Heart right ventricle (tissue), 16 donors: Measurements from ENCODE around the gene SCN4B. TPM values are rescaled to one million over a fixed set of nuclear protein-coding genes. Genes with fewer than 3 reads are reported as not detected.

ENCODE experiments used
- ATAC-seq, 8 donors: fragments of 200-7000 bp; cut with Tn5 transposase; one replicate each; pipeline ENCODE4 v1.9.1; 2020; ENCODE audit warnings: mild to moderate bottlenecking in 8 of 8, moderate library complexity in 8 of 8, moderate number of reproducible peaks in 1 of 8
- DNase-seq, 2 donors: peaks; one replicate each; pipeline ENCODE4 v3.0.0-alpha.2; 2020
- H3K27ac ChIP-seq, 10 donors: fragments of 200-600 bp; sonication (generic) in 2 of 10; one replicate each; pipeline versions ENCODE4 v1.5.0 to v1.8.0; 2020 to 2022; ENCODE audit warnings: mild to moderate bottlenecking in 3 of 10
- H3K27me3 ChIP-seq, 7 donors: fragments of 200-600 bp; one replicate each; pipeline ENCODE4 v1.8.0; 2021 to 2022; ENCODE audit warnings: mild to moderate bottlenecking in 2 of 7
- H3K36me3 ChIP-seq, 9 donors: fragments of 200-600 bp; sonication (generic) in 1 of 9; one replicate each; pipeline versions ENCODE4 v1.5.0 to v1.8.0; 2020 to 2022; ENCODE audit warnings: mild to moderate bottlenecking in 2 of 9
- H3K4me1 ChIP-seq, 9 donors: fragments of 200-600 bp; sonication (generic) in 1 of 9; one replicate each; pipeline versions ENCODE4 v1.5.0 to v1.8.0; 2020 to 2022; ENCODE audit warnings: mild to moderate bottlenecking in 4 of 9
- H3K4me3 ChIP-seq, 10 donors: fragments of 200-600 bp; sonication (generic) in 2 of 10; one replicate each; pipeline versions ENCODE4 v1.5.0 to v1.8.0; 2020 to 2022; ENCODE audit warnings: mild to moderate bottlenecking in 7 of 10, moderate library complexity in 2 of 10
- H3K9me3 ChIP-seq, 11 donors: fragments of 200-600 bp in 10 of 11; sonication (generic) in 2 of 11; one replicate each; pipeline versions ENCODE4 v1.5.0 to v1.8.0; 2013 to 2022; ENCODE audit warnings: mild to moderate bottlenecking in 2 of 11, control low read depth in 1 of 11, moderate library complexity in 1 of 11
- CTCF ChIP-seq, 9 donors: fragments of 200-600 bp; sonication (generic) in 2 of 9; IDR thresholded peaks; one replicate each; pipeline versions ENCODE4 v1.5.0 to v1.8.0; 2021 to 2022; ENCODE audit warnings: antibody characterized with exemption in 9 of 9, mild to moderate bottlenecking in 5 of 9, moderate library complexity in 1 of 9
- WGBS, 2 donors: extraction: QIAGEN DNeasy Blood & Tissue Kit; methylation state at CpG; one replicate each; pipeline ENCODE4 v1.1.7; 2013; ENCODE audit warnings: inconsistent platforms in 1 of 2; 5-methylcytosine and 5-hydroxymethylcytosine counted together
- intact Hi-C, 10 donors: fragments of 100-400 bp; cut with DNase I; formaldehyde crosslinking; loops; one replicate each; pipeline versions ENCODE4 v1.11.1 to v1.14.2; 2022
- polyA plus RNA-seq, 2 donors: library from polyadenylated mRNA; stranded (reverse); fragments of 200-250 nt; gene quantifications; one replicate each; pipeline ENCODE4 v1.2.3, GENCODE V29; 2013
- total RNA-seq, 10 donors: library from RNA; stranded (reverse); fragmentation: NEBNext Ultra II Directional in 3 of 10; extraction: Animal tissue kit (Norgen Biotek cat#: 25700) in 3 of 10; gene quantifications; one replicate each; pipeline versions ENCODE4 v1.2.1 to v1.2.4, GENCODE V29; 2021 to 2023
- donor health status: Arrhythmogenic right ventricular cardiomyopathy.
- donor health status: ischemic (EF 13 %, LVEDD 7.1; RV severe dilation, severe dysfunction).
- donor health status: healthy with polysubstance abuse.
- donor health status: DM: no; HTN: yes; CAD: no.
- donor health status: DM: no; HTN: no; CAD: no.
- donor health status: ischemic (EF 25% LVEDD 6.9; RV normal size, moderate dysfunction).
- donor health status: ischemic (EF 25% LVEDD 5.7; RV mildly dilated, moderate dysfunction).
- donor health status: healthy.
- donor health status: DM: yes; HTN: yes; CAD: no.
- donor health status: Ischemic cardiomyopathy.
- donor health status: ischemic (EF 35%, LVEDD 5.7; RV mildly dilated, moderate dysfunction).
- donor health status: nonischemic (EF 11% LVEDD 7.7; RV severe dilation, severe dysfunction).
- donor health status: DM: yes; HTN: yes; CAD: no.
- donor health status: PGD.
- donor health status: ischemic (EF 29% LVEDD 5.4; RV normal size, mild dysfunction).
- donor health status: nonischemic (EF 23%, LVEDD 6.1; RV moderate dilation, normal function).

Gene SCN4B
- total and polyA plus RNA-seq, 12 donors, result 5.4 to 17.5 (median 9.2) TPM

- Histone ChIP-seq H3K4me3 (peak overlapping the region; percentile 37 to 76 (median 62)), H3K4me1 (peaks cover 0 to 45% (median 17%) of the 10 kb centered on the region in 9 donors), H3K27ac (no peak overlapping the region), H3K27me3 (peaks cover 0 to 75% (median 38%) of the 10 kb centered on the region in 7 donors), H3K36me3 (no peaks in the 10 kb centered on the region), H3K9me3 (no peaks in the 10 kb centered on the region)
- no peak for TF ChIP-seq CTCF (IDR thresholded peaks at IDR 0.05)
- DNase-seq (no peak), ATAC-seq (no peak)
- WGBS, 2 donors, result 42 to 50% methylated on average over 16 of the region's 16 CpGs
- intact Hi-C loops, result no loop called here
These were observed 893 bp upstream of the SCN4B start for GRCh38 chr11:118153516-118153915.

DNA sequence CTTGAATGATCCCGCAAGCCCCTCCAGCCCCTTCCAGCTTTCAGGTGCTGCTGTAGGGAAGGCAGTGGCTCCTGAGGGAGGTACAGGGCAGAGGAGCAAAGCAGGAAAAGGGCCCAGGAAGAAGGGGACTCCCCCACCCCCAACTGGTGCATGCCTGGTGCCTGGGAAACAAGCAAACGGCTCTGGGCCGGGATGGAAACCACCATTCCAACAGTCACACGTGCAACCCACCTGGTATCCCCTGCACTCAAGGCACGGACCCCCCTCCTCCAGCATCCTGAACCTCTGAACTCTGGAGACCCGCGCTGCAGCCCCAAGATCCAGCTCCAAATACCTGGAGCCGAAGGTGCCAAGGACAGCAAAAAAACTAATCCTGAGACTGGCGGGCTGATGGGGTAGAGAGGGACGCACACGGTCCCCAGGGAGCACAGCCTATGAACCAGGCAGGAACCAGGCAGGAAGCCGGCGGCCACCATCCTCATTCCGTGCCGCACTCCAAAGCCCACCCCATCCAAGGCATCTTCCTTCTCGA lies 537 bp downstream of the SCN4B start:
- intact Hi-C loops, result no loop called here
- WGBS, 2 donors, result 16 to 18% methylated on average over 16 of the region's 16 CpGs
- Histone ChIP-seq H3K27ac (peak overlapping the region in 7 of 10 donors; percentile 62 to 78 (median 77)), H3K4me1 (peaks cover 0 to 52% (median 17%) of the 10 kb centered on the region in 9 donors), H3K4me3 (peak overlapping the region; percentile 37 to 76 (median 62)), H3K27me3 (peaks cover 0 to 67% (median 37%) of the 10 kb centered on the region in 7 donors), H3K36me3 (no peaks in the 10 kb centered on the region), H3K9me3 (no peaks in the 10 kb centered on the region)
- no peak for DNase-seq
- peak in 1 of 8 donors; percentile 22 for ATAC-seq
- no peak for TF ChIP-seq CTCF (IDR thresholded peaks at IDR 0.05)

DNA sequence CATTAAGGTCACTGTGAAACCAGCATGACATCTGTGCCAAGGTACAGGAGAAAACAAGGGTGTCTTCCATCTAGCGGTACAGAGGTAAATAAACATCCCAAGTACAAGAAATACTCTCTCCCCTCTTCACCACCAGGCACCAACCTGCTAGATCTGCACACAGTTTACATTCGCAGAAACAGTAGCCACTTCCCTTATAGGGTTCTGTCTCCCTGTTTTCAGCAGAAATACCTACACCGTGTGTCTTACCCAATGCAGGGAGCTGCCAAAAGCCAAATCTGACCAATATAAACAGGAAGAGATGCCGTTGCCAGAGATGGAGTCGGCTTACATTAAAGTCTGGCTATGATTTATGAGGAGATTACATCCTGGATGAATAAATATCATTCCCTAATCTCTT lies 1.2 kb downstream of the SCN4B start:
- Histone ChIP-seq H3K36me3 (no peaks in the 10 kb centered on the region), H3K27ac (peak overlapping the region in 2 of 10 donors; percentile 65 to 77), H3K9me3 (no peaks in the 10 kb centered on the region), H3K27me3 (peaks cover 0 to 63% (median 30%) of the 10 kb centered on the region in 7 donors), H3K4me3 (peak overlapping the region in 8 of 10 donors; percentile 1 to 76 (median 62)), H3K4me1 (peaks cover 0 to 50% (median 17%) of the 10 kb centered on the region in 9 donors)
- no peak for ATAC-seq
- intact Hi-C loops, result no loop called here
- DNase-seq, result no peak
- WGBS, 2 donors, result 52 to 64% methylated on average over 5 of the region's 5 CpGs
- no peak for TF ChIP-seq CTCF (IDR thresholded peaks at IDR 0.05)

DNA sequence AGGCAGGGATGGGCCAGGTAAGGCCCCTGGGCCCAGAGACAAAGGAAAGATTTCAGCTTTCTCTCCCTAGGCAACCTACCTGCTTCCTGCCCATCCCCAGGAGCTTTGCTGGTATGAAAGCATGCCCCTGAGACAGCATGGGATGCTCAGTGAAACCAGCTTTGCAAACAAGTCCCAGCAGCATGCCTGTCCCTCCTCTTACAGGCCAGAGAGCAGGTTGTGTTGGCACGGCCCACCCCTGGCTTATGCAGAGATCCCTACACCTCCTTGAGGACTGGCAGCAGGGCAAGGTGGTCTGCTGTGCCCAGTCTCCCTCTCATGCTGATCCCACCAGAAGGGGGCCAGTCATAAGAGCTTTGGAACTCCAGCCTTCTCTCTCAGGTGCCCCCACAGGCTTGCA lies 3.1 kb downstream of the SCN4B start:
- WGBS, 2 donors, result 85 to 88% methylated on average over 1 of the region's 1 CpG
- Histone ChIP-seq H3K4me3 (peak overlapping the region in 1 of 10 donors; percentile 12), H3K9me3 (no peaks in the 10 kb centered on the region), H3K4me1 (peaks cover 0 to 62% (median 33%) of the 10 kb centered on the region in 9 donors), H3K27me3 (peaks cover 0 to 60% (median 26%) of the 10 kb centered on the region in 7 donors), H3K36me3 (no peaks in the 10 kb centered on the region), H3K27ac (peak overlapping the region in 7 of 10 donors; percentile 5 to 84 (median 56))
- DNase-seq, result no peak
- TF ChIP-seq CTCF (IDR thresholded peaks at IDR 0.05), result no peak
- intact Hi-C loops, result loop anchor here in 6 of 10 donors (5.0 to 10.0 kb wide), 6 partner anchors 33 to 338 kb away; partner anchors contain the start of gene UBE4A (in 2 of the 6)
- no peak for ATAC-seq
